ENCODE measurements around the gene SHCBP1. TPM values are rescaled to one million over a fixed set of nuclear protein-coding genes. Genes with fewer than 3 reads are reported as not detected.

The SHCBP1 gene
- total and polyA plus RNA-seq, 2 donors (not counting 1 experiment from before 2014, with no cell fraction given), result 1.1 to 1.7 TPM

GRCh38 chr16:46549477-46549876 is 71.7 kb downstream of the SHCBP1 start:
- no peaks in the 10 kb centered on the region for H4K20me1 ChIP-seq (ENCODE audit: control insufficient read depth, insufficient read depth, low read length, poor library complexity, severe bottlenecking)
- no peak overlapping the region for H2AFZ ChIP-seq (ENCODE audit: insufficient read depth, low read depth, low read length, poor library complexity, severe bottlenecking)
- H3K27me3 ChIP-seq (replicated peaks in 1 of 4; ENCODE audit: control extremely low read depth in 1 of 4, control insufficient read depth in 3 of 4, insufficient read depth in 4 of 4, low read length in 3 of 4), result no peaks in the 10 kb centered on the region
- H3K9ac ChIP-seq (ENCODE audit: low read length), result no peak overlapping the region
- no peaks in the 10 kb centered on the region for H3K36me3 ChIP-seq (replicated peaks in 1 of 2; ENCODE audit: control extremely low read depth in 1 of 2, control insufficient read depth in 1 of 2, extremely low read depth in 1 of 2, insufficient read depth in 2 of 2, low read length in 1 of 2)
- H3K27me3 Mint-ChIP-seq, result peaks cover 17% of the 10 kb centered on the region
- DNase-seq, result no peak
- no peak overlapping the region for H3K27ac ChIP-seq (ENCODE audit: low read length in 2 of 2)
- no CpG with 5 or more reads among the region's 3 CpGs for WGBS (ENCODE audit: insufficient coverage)
- H3K4me2 ChIP-seq (replicated peaks; ENCODE audit: low read depth, low read length, poor library complexity, severe bottlenecking), result no peak overlapping the region
- ChIA-PET POLR2A (no interaction called here), CTCF (interaction anchor here (1.1 to 1.2 kb wide), 2 partner anchors 9 to 1616 kb away, joined by 3 read pairs; no protein-coding TSS in a partner anchor)
- H3K4me1 Mint-ChIP-seq, result no peaks in the 10 kb centered on the region
- no peak overlapping the region for H3K4me3 Mint-ChIP-seq
- intact Hi-C loops (cut with micrococcal nuclease), result no loop called here
- no peak for TF ChIP-seq EZH2 (IDR thresholded peaks at IDR 0.05; ENCODE audit: borderline replicate concordance, insufficient read depth, low read depth, low read length, poor library complexity, severe bottlenecking)
- H3K4me3 ChIP-seq (ENCODE audit: control extremely low read depth in 1 of 5, extremely low read depth in 1 of 5, insufficient read depth in 1 of 5, low read depth in 2 of 5, low read length in 4 of 5), result no peak overlapping the region
- no peak overlapping the region for H3K27ac Mint-ChIP-seq
- ATAC-seq (ENCODE audit: low read depth), result no peak
- no peaks in the 10 kb centered on the region for H3K9me3 Mint-ChIP-seq (ENCODE audit: insufficient read depth)
- no peaks in the 10 kb centered on the region for H3K79me2 ChIP-seq (ENCODE audit: control insufficient read depth, insufficient read depth, low read length)
- H3K9me3 ChIP-seq (ENCODE audit: control extremely low read depth in 1 of 3, control insufficient read depth in 2 of 3, insufficient read depth in 1 of 3, low read length in 2 of 3), result peaks cover 0 to 1% (median 0%) of the 10 kb centered on the region in 3 donors
- H3K4me1 ChIP-seq (ENCODE audit: control insufficient read depth in 2 of 2, insufficient read depth in 2 of 2, low read length in 2 of 2), result no peaks in the 10 kb centered on the region

Small RNA genes within 50 kb of the gene (small RNA-seq; reads per million reads assigned to genes)
- not detected for gene RNU6-845P (ENCODE audit: insufficient read length, low read depth, low replicate concordance)

Other genes with a start within 250 kb of the SHCBP1 start
- gene VPS35, start 67.8 kb upstream of the SHCBP1 start, total RNA-seq, result 120 and 125 TPM in 2 replicates
- gene VPS35, start 67.8 kb upstream of the SHCBP1 start, polyA plus RNA-seq, result 9.5 and 11.4 TPM in 2 replicates
- gene ORC6, start 68.3 kb upstream of the SHCBP1 start, total RNA-seq, result 4.7 and 7.0 TPM in 2 replicates
- gene ORC6, start 68.3 kb upstream of the SHCBP1 start, polyA plus RNA-seq, result 4.8 and 7.7 TPM in 2 replicates
- gene MYLK3, start 127.0 kb upstream of the SHCBP1 start, total RNA-seq, result 0.10 and 0.56 TPM in 2 replicates
- gene MYLK3, start 127.0 kb upstream of the SHCBP1 start, polyA plus RNA-seq, result 0.01 and 0.09 TPM in 2 replicates
- gene C16orf87, start 209.8 kb upstream of the SHCBP1 start, total RNA-seq, result 11.3 and 12.5 TPM in 2 replicates
- gene C16orf87, start 209.8 kb upstream of the SHCBP1 start, polyA plus RNA-seq, result 3.4 and 8.2 TPM in 2 replicates